Germinal center (tissue), 1 donor: ENCODE data around the gene R3HDM2.

ENCODE experiments used
- DNase-seq: peaks from one replicate; pipeline ENCODE4 v3.0.0; 2012; ENCODE audit warnings: mixed read lengths, low spot score

Gene R3HDM2

GRCh38 chr12:57240066-57240921 is 190.5 kb downstream of the R3HDM2 start:
- peak; percentile 74 for DNase-seq

- DNase-seq: no peak
Observed at GRCh38 chr12:57239587-57240065, 191.2 kb downstream of the R3HDM2 start.

- DNase-seq: peak; percentile 93
Observed at GRCh38 chr12:57238854-57239554, 191.8 kb downstream of the R3HDM2 start.

- no peak for DNase-seq
Observed at GRCh38 chr12:57237932-57238853, 192.7 kb downstream of the R3HDM2 start.

GRCh38 chr12:57237596-57237931 is 193.3 kb downstream of the R3HDM2 start:
- no peak for DNase-seq

GRCh38 chr12:57236925-57237595 is 193.8 kb downstream of the R3HDM2 start:
- no peak for DNase-seq

- no peak for DNase-seq
Observed at GRCh38 chr12:57236201-57236924, 194.5 kb downstream of the R3HDM2 start.

GRCh38 chr12:57235728-57236131 is 195.1 kb downstream of the R3HDM2 start:
- no peak for DNase-seq

- no peak for DNase-seq
Observed at GRCh38 chr12:57235017-57235727, 195.7 kb downstream of the R3HDM2 start.

GRCh38 chr12:57234571-57235016 is 196.2 kb downstream of the R3HDM2 start:
- no peak for DNase-seq

- DNase-seq: no peak
Observed at GRCh38 chr12:57234233-57234570, 196.6 kb downstream of the R3HDM2 start.

- no peak for DNase-seq
Observed at GRCh38 chr12:57233357-57234232, 197.2 kb downstream of the R3HDM2 start.

- DNase-seq: no peak
Observed at GRCh38 chr12:57232156-57232756, 198.6 kb downstream of the R3HDM2 start.

- DNase-seq: no peak
Observed at GRCh38 chr12:57231276-57232021, 199.4 kb downstream of the R3HDM2 start.

- no peak for DNase-seq
Observed at GRCh38 chr12:57230381-57231155, 200.3 kb downstream of the R3HDM2 start.

GRCh38 chr12:57229634-57230380 is 201.0 kb downstream of the R3HDM2 start, which contains the start of gene SHMT2:
Gene SHMT2 (plus strand): TSS chr12:57229711. CDS start chr12:57229779, 68 bp downstream.
- peak; percentile 97 for DNase-seq
